ENCODE data around the gene KLF18.

- TF ChIP-seq EP300 (IDR thresholded peaks at IDR 0.05) (no peak), CTCF (IDR thresholded peaks at IDR 0.05) (no peak)
Observed at GRCh38 chr1:44129616-44130500, 11.6 kb downstream of the KLF18 start.

Measured in ovary (tissue), 3 donors.